Body of pancreas (tissue), 4 donors: ENCODE results near the gene ALOX12.

ENCODE experiments used
- CTCF ChIP-seq, 7 experiments: fragments of 450-650 bp in 4 of 7; fragments of 200-600 bp in 3 of 7; sonication (generic) in 3 of 7; IDR thresholded peaks; one replicate each; pipeline ENCODE4 v1.5.1; 2016 to 2019; ENCODE audit warnings: antibody characterized with exemption in 7 of 7
- POLR2A ChIP-seq, 3 donors: fragments of 450-650 bp; IDR thresholded peaks; one replicate each; pipeline ENCODE4 v1.6.1; 2016; ENCODE audit warnings: antibody characterized with exemption in 3 of 3, mild to moderate bottlenecking in 2 of 3

DNA sequence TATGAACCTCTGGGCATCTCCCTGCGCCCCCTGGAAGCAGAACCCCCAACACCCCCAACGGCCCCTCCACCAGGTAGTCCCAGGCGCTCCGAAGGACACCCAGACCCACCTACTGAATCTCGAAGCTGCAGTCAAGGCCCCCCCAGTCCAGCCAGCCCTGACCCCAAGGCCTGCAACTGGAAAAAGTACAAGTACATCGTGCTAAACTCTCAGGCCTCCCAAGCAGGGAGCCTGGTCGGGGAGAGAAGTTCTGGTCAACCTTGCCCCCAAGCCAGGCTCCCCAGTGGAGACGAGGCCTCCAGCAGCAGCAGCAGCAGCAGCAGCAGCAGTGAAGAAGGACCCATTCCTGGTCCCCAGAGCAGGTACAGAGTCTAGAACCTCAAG is 28.5 kb downstream of the ALOX12 start:
- no peak for TF ChIP-seq CTCF (IDR thresholded peaks at IDR 0.05)
- no peak for TF ChIP-seq POLR2A (IDR thresholded peaks at IDR 0.05)
